Type B pancreatic cell (in vitro differentiated cells): ENCODE measurements around the gene RBM5. TPM values are rescaled to one million over a fixed set of nuclear protein-coding genes. Genes with fewer than 3 reads are reported as not detected.
"Not testable (repeated sequence)": the region's sequence is repeated elsewhere in the genome, so short reads cannot be mapped to it uniquely, and the experiment has no call there.

Source experiments
- DNase-seq: peaks from one replicate; pipeline ENCODE4 v3.0.0; 2021; ENCODE audit warnings: mixed read lengths; ENCODE audit not compliant: unreplicated experiment; ENCODE audit errors: extremely low spot score
- H3K27ac Mint-ChIP-seq: 2 replicates; pipeline ENCODE4 v1.8.0; 2021; ENCODE audit warnings: mild to moderate bottlenecking, mixed read lengths
- H3K27me3 Mint-ChIP-seq: 2 replicates; pipeline ENCODE4 v1.8.0; 2021; ENCODE audit warnings: mixed read lengths
- H3K36me3 Mint-ChIP-seq: 2 replicates; pipeline ENCODE4 v1.8.0; 2021; ENCODE audit warnings: mixed read lengths
- H3K4me1 Mint-ChIP-seq: one replicate; pipeline ENCODE4 v1.8.0; 2021; ENCODE audit warnings: mixed read lengths; ENCODE audit not compliant: unreplicated experiment
- H3K4me3 Mint-ChIP-seq: 2 replicates; pipeline ENCODE4 v1.8.0; 2021; ENCODE audit warnings: mild to moderate bottlenecking, mixed read lengths
- H3K9me3 Mint-ChIP-seq: 2 replicates; pipeline ENCODE4 v1.8.0; 2021; ENCODE audit warnings: mixed read lengths
- total RNA-seq: library from RNA; stranded (reverse); gene quantifications from 2 replicates; pipeline ENCODE4 v1.2.1, GENCODE V29; 2021; ENCODE audit warnings: low replicate concordance
- TF ChIP-seq, protein P1 (sequence below): fragments of 200-600 bp; sonication (generic); conservative IDR thresholded peaks from 2 replicates; pipeline ENCODE4 v1.5.0; 2021; ENCODE audit warnings: antibody characterized with exemption, mild to moderate bottlenecking

Gene RBM5
- total RNA-seq, 1 donor from 2014 or later = 244 TPM

GRCh38 chr3:50068134-50068533 is 20.6 kb upstream of the RBM5 start:
- no peak for DNase-seq
- peaks cover 34% of the 10 kb centered on the region for H3K36me3 Mint-ChIP-seq

GRCh38 chr3:50078091-50078490 is 10.6 kb upstream of the RBM5 start:
- no peaks in the 10 kb centered on the region for H3K9me3 Mint-ChIP-seq
- no peak for DNase-seq
- H3K27me3 Mint-ChIP-seq = no peaks in the 10 kb centered on the region
- peaks cover 22% of the 10 kb centered on the region for H3K36me3 Mint-ChIP-seq
- TF ChIP-seq, protein P1, sequence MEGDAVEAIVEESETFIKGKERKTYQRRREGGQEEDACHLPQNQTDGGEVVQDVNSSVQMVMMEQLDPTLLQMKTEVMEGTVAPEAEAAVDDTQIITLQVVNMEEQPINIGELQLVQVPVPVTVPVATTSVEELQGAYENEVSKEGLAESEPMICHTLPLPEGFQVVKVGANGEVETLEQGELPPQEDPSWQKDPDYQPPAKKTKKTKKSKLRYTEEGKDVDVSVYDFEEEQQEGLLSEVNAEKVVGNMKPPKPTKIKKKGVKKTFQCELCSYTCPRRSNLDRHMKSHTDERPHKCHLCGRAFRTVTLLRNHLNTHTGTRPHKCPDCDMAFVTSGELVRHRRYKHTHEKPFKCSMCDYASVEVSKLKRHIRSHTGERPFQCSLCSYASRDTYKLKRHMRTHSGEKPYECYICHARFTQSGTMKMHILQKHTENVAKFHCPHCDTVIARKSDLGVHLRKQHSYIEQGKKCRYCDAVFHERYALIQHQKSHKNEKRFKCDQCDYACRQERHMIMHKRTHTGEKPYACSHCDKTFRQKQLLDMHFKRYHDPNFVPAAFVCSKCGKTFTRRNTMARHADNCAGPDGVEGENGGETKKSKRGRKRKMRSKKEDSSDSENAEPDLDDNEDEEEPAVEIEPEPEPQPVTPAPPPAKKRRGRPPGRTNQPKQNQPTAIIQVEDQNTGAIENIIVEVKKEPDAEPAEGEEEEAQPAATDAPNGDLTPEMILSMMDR = no peak
- no peaks in the 10 kb centered on the region for H3K4me1 Mint-ChIP-seq
- no peak overlapping the region for H3K4me3 Mint-ChIP-seq
- peak overlapping the region; percentile 1 for H3K27ac Mint-ChIP-seq

More at GRCh38 chr3:50068134-50068533, 20.6 kb upstream of the RBM5 start:
- no peaks in the 10 kb centered on the region for H3K9me3 Mint-ChIP-seq
- no peak overlapping the region for H3K27ac Mint-ChIP-seq
- H3K4me1 Mint-ChIP-seq = no peaks in the 10 kb centered on the region
- no peaks in the 10 kb centered on the region for H3K27me3 Mint-ChIP-seq
- TF ChIP-seq, protein P1 = no peak
- no peak overlapping the region for H3K4me3 Mint-ChIP-seq

DNA sequence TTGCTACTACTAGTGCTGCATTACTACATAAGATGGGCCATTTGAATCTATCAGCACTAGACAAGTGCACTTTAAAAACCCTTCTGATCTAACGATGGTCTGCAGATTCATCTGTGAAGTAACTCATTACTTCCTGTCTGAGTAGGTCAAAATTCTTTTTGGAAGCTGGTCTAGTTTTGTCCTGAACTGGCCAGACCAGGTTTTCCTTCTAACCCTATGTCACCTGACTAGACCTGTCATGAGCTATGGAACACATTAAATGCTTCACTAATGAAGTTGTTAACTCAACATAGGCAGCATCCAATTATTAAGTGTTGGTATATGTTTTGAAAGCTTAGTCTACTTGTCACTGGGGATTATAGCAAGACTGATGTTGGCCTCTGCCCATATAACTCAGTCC is 10.1 kb upstream of the RBM5 start:
- H3K36me3 Mint-ChIP-seq = peaks cover 19% of the 10 kb centered on the region
- no peaks in the 10 kb centered on the region for H3K27me3 Mint-ChIP-seq
- H3K27ac Mint-ChIP-seq = peak overlapping the region; percentile 1
- no peaks in the 10 kb centered on the region for H3K4me1 Mint-ChIP-seq
- DNase-seq = no peak
- H3K9me3 Mint-ChIP-seq = no peaks in the 10 kb centered on the region
- no peak overlapping the region for H3K4me3 Mint-ChIP-seq
- TF ChIP-seq, protein P1 = no peak

- not testable (repeated sequence) for H3K9me3 Mint-ChIP-seq, H3K4me3 Mint-ChIP-seq, DNase-seq, H3K4me1 Mint-ChIP-seq, H3K36me3 Mint-ChIP-seq, H3K27me3 Mint-ChIP-seq, H3K27ac Mint-ChIP-seq
These were observed 3.8 kb upstream of the RBM5 start for GRCh38 chr3:50084951-50085350.

GRCh38 chr3:50089609-50089945 is 858 bp downstream of the RBM5 start:
- DNase-seq = no peak
- peaks cover 11% of the 10 kb centered on the region for H3K4me1 Mint-ChIP-seq
- H3K27ac Mint-ChIP-seq = peak overlapping the region; percentile 96
- peaks cover 4% of the 10 kb centered on the region for H3K9me3 Mint-ChIP-seq
- H3K36me3 Mint-ChIP-seq = peaks cover 20% of the 10 kb centered on the region
- peak overlapping the region; percentile 99 for H3K4me3 Mint-ChIP-seq
- TF ChIP-seq, protein P1 = no peak
- H3K27me3 Mint-ChIP-seq = no peaks in the 10 kb centered on the region

- Mint-ChIP-seq H3K4me1 (peaks cover 11% of the 10 kb centered on the region), H3K9me3 (peaks cover 4% of the 10 kb centered on the region), H3K4me3 (peak overlapping the region; percentile 99), H3K36me3 (peaks cover 30% of the 10 kb centered on the region), H3K27me3 (no peaks in the 10 kb centered on the region), H3K27ac (no peak overlapping the region)
- DNase-seq = no peak
- TF ChIP-seq, protein P1 = no peak
These were observed 2.3 kb downstream of the RBM5 start for GRCh38 chr3:50090984-50091383.
